Ecto neural progenitor cell (in vitro differentiated cells): ENCODE measurements around the gene ADORA1.
A peak's percentile ranks its signal among the peaks of the same experiment; 100 is the strongest.

Experiments used
- DNase-seq: peaks from one replicate; pipeline ENCODE4 v3.0.0-alpha.2; 2018; ENCODE audit warnings: low spot score

Gene ADORA1

DNA sequence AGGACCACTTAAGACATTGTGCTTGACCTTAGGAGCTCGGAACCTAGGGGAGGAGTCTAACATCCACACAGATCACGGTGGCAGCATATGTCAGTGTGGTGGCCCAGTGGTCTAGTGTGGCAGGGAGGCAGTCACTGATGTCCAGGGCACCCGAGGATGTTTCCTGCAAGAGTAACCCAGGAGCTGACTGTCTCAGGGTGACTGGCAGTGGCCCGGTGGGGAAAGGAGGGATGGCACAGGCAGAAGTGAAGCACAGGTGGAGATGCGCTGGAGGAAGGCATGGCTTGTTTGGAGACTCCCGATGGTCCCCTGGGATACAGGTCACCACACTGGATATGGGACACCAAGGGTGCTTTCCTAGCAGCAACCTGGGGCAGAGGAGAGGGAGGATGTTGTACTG is 85.6 kb downstream of the ADORA1 start:
- no peak for DNase-seq

GRCh38 chr1:203214871-203215270 is 87.3 kb downstream of the ADORA1 start:
- DNase-seq: no peak

- DNase-seq: no peak
These were observed 88.0 kb downstream of the ADORA1 start for GRCh38 chr1:203215573-203215972.

DNA sequence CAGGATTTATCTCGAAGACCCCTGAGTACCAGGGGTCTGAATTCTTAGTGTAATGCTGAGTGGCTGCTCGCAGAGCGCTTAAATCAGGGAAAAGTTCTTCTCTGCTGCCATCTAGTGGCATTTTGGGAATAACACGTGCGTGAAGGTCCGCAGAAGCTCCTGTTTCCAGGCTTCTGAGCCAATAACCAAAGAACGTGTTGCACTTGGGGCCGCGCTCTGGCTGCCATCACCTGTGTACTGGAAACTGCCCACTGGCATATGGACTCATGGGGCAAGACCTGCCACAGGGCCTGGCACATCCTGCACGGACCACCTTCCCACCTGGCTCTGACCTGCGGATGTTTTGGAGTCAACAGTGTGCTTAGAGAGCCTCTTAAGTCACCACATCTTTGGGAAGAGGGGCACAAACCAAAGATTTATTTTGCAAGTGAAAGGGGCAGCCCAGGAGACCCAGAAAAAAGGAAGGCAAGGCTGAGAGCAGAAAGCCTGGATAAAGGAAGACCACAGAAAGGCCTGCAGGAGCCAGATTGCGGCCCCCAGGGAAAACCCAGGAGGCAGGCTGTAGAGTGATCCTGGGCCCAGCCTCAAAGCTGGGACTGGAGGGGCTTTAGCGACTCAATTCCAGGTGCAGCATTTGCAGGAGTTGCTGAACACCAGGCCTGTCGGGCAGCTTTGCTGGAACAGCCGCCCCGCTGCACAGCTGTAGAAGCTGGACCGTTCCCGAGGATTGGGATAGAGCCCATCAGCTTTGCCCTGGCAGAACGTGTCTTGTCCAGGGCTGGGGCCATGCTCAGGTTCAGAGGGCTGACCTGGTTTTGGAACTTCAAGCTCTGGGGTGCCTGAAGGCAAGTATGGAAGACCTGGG is 89.0 kb downstream of the ADORA1 start:
- DNase-seq: peak; percentile 79
